Fibroblast of lung (primary cell): ENCODE measurements around the gene PGGHG.

Source experiments
- EZH2 ChIP-seq: IDR thresholded peaks from 2 replicates; pipeline ENCODE4 v1.5.1; 2012; ENCODE audit warnings: low read length, control low read depth, mild to moderate bottlenecking; ENCODE audit errors: missing control alignments
- TF ChIP-seq, protein P1 (sequence below), 2 donors: IDR thresholded peaks in 1 of 2; conservative IDR thresholded peaks in 1 of 2; 1 replicate in 1 of 2; 2 replicates in 1 of 2; pipeline ENCODE4 v1.5.1; 2011 to 2012; ENCODE audit warnings: low read length in 2 of 2, control low read depth in 1 of 2, inconsistent platforms in 1 of 2, low read depth in 1 of 2, mild to moderate bottlenecking in 1 of 2

DNA sequence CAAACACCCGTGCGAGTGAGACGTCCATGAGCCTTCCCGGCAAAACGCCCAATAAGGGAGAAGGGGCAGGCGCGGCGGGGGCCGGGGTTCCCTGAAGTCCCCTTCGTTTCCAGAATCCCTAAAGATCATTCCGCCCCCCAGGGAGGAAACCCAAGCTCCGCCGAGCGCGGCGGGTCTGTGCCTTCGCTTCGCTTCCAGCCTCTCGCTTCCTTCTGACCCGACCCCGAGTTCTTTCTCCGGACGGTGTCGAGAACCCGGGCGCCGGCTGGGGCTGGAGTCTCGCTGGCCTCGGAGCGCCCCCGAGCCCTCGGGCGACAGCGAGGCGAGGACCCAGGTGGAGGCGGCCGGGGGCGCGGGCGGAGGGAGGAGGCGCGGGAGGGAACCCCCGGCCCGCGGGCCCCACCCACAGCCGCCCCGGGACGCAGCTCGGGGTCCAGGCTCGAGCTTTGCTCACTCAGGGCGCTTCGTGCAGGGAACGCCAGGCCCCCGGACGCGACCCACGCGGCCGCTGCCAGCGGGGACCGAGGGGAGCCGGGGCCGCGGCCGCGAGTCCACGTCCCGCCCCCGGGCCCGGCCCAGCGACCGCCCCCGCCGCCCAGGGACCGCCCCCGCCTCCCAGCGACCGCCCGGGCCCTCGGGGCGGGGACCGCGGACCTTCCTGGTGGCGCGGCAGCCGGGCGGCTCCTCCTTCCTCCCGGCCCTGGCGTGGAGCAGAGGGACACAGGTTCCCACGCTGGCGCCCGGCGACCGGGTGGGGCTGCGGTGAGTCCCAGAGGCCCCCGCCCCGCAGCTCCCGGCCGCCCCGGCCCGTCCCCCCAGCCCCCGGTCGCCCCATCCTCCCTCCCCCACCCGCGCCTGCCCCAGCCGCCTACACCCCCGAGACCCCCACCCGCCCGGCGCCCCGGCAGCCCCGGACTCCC is at the start of gene PGGHG:
- TF ChIP-seq, protein P1, sequence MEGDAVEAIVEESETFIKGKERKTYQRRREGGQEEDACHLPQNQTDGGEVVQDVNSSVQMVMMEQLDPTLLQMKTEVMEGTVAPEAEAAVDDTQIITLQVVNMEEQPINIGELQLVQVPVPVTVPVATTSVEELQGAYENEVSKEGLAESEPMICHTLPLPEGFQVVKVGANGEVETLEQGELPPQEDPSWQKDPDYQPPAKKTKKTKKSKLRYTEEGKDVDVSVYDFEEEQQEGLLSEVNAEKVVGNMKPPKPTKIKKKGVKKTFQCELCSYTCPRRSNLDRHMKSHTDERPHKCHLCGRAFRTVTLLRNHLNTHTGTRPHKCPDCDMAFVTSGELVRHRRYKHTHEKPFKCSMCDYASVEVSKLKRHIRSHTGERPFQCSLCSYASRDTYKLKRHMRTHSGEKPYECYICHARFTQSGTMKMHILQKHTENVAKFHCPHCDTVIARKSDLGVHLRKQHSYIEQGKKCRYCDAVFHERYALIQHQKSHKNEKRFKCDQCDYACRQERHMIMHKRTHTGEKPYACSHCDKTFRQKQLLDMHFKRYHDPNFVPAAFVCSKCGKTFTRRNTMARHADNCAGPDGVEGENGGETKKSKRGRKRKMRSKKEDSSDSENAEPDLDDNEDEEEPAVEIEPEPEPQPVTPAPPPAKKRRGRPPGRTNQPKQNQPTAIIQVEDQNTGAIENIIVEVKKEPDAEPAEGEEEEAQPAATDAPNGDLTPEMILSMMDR (conservative IDR thresholded peaks at IDR 0.05 in 1 of 2, IDR thresholded peaks at IDR 0.05 in 1 of 2; ENCODE audit: low read depth in 1 of 2, low read length in 2 of 2): no peak
- TF ChIP-seq EZH2: no peak
